RWPE1 (cell line): ENCODE data around the gene CEP350.
"Not testable (repeated sequence)": the region's sequence is repeated elsewhere in the genome, so short reads cannot be mapped to it uniquely, and the experiment has no call there.

Source experiments
- CTCF ChIA-PET: fragments of 350-600 bp; sonication (Branson Sonifier 250); formaldehyde crosslinking; extraction: SDS; loops from one replicate; lab custom pipeline; 2021; lab: Yijun Ruan, JAX
- POLR2A ChIA-PET: fragments of 400-600 bp; formaldehyde crosslinking; extraction: SDS; loops from one replicate; lab custom pipeline; 2020; ENCODE audit warnings: antibody characterized with exemption; ENCODE audit not compliant: low non-redundant PET; lab: Yijun Ruan, JAX
- DNase-seq: peaks from one replicate; pipeline ENCODE4 v3.0.0; 2012; ENCODE audit warnings: low spot score
- H3K27ac ChIP-seq: fragments of 450-650 bp; 2 replicates; pipeline ENCODE4 v1.5.1; 2017
- CTCF ChIP-seq: fragments of 450-650 bp; conservative IDR thresholded peaks from 2 replicates; pipeline ENCODE4 v1.5.1; 2017; ENCODE audit warnings: low read depth, mild to moderate bottlenecking

Gene CEP350

GRCh38 chr1:180130651-180131050 is 176.0 kb downstream of the CEP350 start:
- CTCF ChIA-PET = no interaction called here
- no peak for DNase-seq
- TF ChIP-seq CTCF = no peak
- H3K27ac ChIP-seq = no peak overlapping the region
- POLR2A ChIA-PET = no interaction called here

GRCh38 chr1:180131510-180131909 is 176.9 kb downstream of the CEP350 start:
- no peak for TF ChIP-seq CTCF
- DNase-seq = no peak
- no peak overlapping the region for H3K27ac ChIP-seq
- CTCF ChIA-PET = no interaction called here
- POLR2A ChIA-PET = no interaction called here

- no peak for DNase-seq
- POLR2A ChIA-PET = no interaction called here
- CTCF ChIA-PET = interaction anchor here (0.6 to 1.0 kb wide), 3 partner anchors 11 to 36 kb away, joined by 3 read pairs; no protein-coding TSS in a partner anchor
- TF ChIP-seq CTCF = no peak
- H3K27ac ChIP-seq = no peak overlapping the region
Measured at GRCh38 chr1:180133193-180133592, 178.6 kb downstream of the CEP350 start.

GRCh38 chr1:180133688-180134087 is 179.1 kb downstream of the CEP350 start:
- CTCF ChIA-PET = interaction anchor here (0.6 to 1.0 kb wide), 2 partner anchors 11 kb away, joined by 3 read pairs; no protein-coding TSS in a partner anchor
- POLR2A ChIA-PET, H3K27ac ChIP-seq, DNase-seq: not testable (repeated sequence)

- DNase-seq = no peak
- POLR2A ChIA-PET = no interaction called here
- no peak overlapping the region for H3K27ac ChIP-seq
- no peak for TF ChIP-seq CTCF
- CTCF ChIA-PET = no interaction called here
Measured at GRCh38 chr1:180135535-180135934, 180.9 kb downstream of the CEP350 start.

- DNase-seq = no peak
- TF ChIP-seq CTCF = no peak
- POLR2A ChIA-PET = no interaction called here
- H3K27ac ChIP-seq = no peak overlapping the region
- CTCF ChIA-PET = no interaction called here
Measured at GRCh38 chr1:180136331-180136967, 181.8 kb downstream of the CEP350 start.

GRCh38 chr1:180136968-180137356 is 182.4 kb downstream of the CEP350 start:
- TF ChIP-seq CTCF = no peak
- POLR2A ChIA-PET = no interaction called here
- CTCF ChIA-PET = no interaction called here

More at GRCh38 chr1:180136968-180137356, 182.4 kb downstream of the CEP350 start:
- no peak overlapping the region for H3K27ac ChIP-seq
- no peak for DNase-seq
